ENCODE measurements around the gene TLE1.

DNA sequence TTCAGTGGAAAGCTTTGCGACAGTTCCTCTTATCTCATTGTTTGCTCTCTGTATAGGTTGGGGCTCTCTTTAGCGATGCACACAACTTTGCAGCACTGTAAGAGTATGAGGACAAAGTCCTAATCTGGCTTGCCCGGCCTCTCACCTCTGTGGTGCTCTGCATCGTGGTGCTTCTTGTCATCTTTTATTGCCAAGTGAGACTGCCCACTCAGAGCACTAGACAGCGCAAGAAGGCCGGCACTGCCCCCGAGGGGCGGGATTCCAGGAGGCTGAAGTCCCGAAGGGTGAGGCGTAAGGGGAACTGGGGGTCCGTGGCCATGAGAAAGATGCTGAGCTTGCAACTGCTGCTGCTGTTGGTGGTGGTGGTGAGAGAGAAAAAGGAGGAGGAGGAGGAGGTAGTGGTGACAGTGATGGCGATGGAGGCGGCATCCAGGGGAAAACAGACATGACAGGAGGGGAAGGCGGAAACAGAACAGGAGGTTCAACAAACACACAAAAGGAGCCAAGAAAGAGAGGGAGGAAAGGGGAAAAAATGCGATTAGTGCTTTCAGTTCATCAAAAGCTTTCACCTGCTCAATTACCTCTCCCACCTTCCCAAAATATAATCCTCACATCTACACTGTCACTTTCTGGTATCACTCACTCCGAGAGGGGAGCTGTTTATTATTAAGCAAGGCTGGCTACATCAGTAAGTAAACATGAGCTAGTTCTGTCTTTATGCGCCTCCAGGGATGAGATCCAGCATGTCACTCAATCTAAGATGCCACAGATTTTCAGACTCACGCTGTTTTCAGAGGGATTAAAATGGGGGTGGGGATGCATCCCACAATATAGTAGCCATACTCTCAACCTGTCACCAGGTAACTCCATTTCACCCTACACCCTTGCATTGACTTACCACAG is 55.1 kb downstream of the TLE1 start:
- TF ChIP-seq, protein P1, sequence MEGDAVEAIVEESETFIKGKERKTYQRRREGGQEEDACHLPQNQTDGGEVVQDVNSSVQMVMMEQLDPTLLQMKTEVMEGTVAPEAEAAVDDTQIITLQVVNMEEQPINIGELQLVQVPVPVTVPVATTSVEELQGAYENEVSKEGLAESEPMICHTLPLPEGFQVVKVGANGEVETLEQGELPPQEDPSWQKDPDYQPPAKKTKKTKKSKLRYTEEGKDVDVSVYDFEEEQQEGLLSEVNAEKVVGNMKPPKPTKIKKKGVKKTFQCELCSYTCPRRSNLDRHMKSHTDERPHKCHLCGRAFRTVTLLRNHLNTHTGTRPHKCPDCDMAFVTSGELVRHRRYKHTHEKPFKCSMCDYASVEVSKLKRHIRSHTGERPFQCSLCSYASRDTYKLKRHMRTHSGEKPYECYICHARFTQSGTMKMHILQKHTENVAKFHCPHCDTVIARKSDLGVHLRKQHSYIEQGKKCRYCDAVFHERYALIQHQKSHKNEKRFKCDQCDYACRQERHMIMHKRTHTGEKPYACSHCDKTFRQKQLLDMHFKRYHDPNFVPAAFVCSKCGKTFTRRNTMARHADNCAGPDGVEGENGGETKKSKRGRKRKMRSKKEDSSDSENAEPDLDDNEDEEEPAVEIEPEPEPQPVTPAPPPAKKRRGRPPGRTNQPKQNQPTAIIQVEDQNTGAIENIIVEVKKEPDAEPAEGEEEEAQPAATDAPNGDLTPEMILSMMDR (conservative IDR thresholded peaks at IDR 0.05; ENCODE audit: low read depth, low read length): no peak
- no peak for TF ChIP-seq EZH2 (IDR thresholded peaks at IDR 0.05; ENCODE audit: low read length, unreplicated experiment)

Data from PC-3 (cell line).